WTC11 (cell line): ENCODE data around the gene IRAK2.

Source experiments
- CTCF ChIP-seq: fragments of 200-600 bp; IDR thresholded peaks from 2 replicates; pipeline ENCODE4 v1.8.0; 2022; ENCODE audit warnings: antibody characterized with exemption
- JUN ChIP-seq: sonication (generic); formaldehyde crosslinking; IDR thresholded peaks from 2 replicates; pipeline ENCODE4 v1.8.0; 2023; ENCODE audit warnings: mild to moderate bottlenecking, missing genetic modification reagents
- SP1 ChIP-seq: sonication (generic); formaldehyde crosslinking; conservative IDR thresholded peaks from 2 replicates; pipeline ENCODE4 v1.8.1; 2022; ENCODE audit warnings: missing genetic modification reagents
- TF ChIP-seq, protein P1 (sequence below): sonication (generic); formaldehyde crosslinking; IDR thresholded peaks from 2 replicates; pipeline ENCODE4 v1.8.1; 2022; ENCODE audit warnings: missing genetic modification reagents, borderline replicate concordance

- TF ChIP-seq CTCF (no peak), JUN (CRISPR knock-in tag) (no peak), SP1 (no peak)
- TF ChIP-seq, protein P1, sequence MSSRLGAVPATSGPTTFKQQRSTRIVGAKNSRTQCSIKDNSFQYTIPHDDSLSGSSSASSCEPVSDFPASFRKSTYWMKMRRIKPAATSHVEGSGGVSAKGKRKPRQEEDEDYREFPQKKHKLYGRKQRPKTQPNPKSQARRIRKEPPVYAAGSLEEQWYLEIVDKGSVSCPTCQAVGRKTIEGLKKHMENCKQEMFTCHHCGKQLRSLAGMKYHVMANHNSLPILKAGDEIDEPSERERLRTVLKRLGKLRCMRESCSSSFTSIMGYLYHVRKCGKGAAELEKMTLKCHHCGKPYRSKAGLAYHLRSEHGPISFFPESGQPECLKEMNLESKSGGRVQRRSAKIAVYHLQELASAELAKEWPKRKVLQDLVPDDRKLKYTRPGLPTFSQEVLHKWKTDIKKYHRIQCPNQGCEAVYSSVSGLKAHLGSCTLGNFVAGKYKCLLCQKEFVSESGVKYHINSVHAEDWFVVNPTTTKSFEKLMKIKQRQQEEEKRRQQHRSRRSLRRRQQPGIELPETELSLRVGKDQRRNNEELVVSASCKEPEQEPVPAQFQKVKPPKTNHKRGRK: no peak
These were observed 120.8 kb downstream of the IRAK2 start for GRCh38 chr3:10285272-10286132.
